HepG2 (cell line): ENCODE measurements around the gene C17orf75. TPM values are rescaled to one million over a fixed set of nuclear protein-coding genes. Genes with fewer than 3 reads are reported as not detected.

ENCODE experiments used
- ARID2 ChIP-seq: sonication (generic); formaldehyde crosslinking; IDR thresholded peaks from 2 replicates; pipeline ENCODE4 v1.8.1; 2022; ENCODE audit warnings: mild to moderate bottlenecking, missing genetic modification reagents, borderline replicate concordance
- BHLHE40 ChIP-seq: IDR thresholded peaks from 2 replicates; pipeline ENCODE4 v1.6.1; 2011; ENCODE audit warnings: low read length, improper control_type of control experiment
- BRCA1 ChIP-seq: sonication (generic); formaldehyde crosslinking; IDR thresholded peaks from 2 replicates; pipeline ENCODE4 v1.4.0; 2020; ENCODE audit warnings: missing genetic modification reagents
- CBX2 ChIP-seq, 2 experiments: fragments of 200-600 bp in 1 of 2; sonication (generic); formaldehyde crosslinking in 1 of 2; IDR thresholded peaks; 2 replicates each; pipeline versions ENCODE4 v1.7.0 to v1.8.1; 2018 to 2022; ENCODE audit warnings: low read depth in 2 of 2, low read length in 1 of 2, mild to moderate bottlenecking in 1 of 2, missing genetic modification reagents in 1 of 2
- EZH2 ChIP-seq: conservative IDR thresholded peaks from 2 replicates; pipeline ENCODE4 v1.6.1; 2012; ENCODE audit warnings: mild to moderate bottlenecking, low read depth, low read length, moderate library complexity
- HNF4G ChIP-seq, 2 experiments: sonication (generic) in 1 of 2; formaldehyde crosslinking in 1 of 2; IDR thresholded peaks; 2 replicates each; pipeline versions ENCODE4 v1.4.0 to v1.6.1; 2011 to 2020; ENCODE audit warnings: borderline replicate concordance in 2 of 2, low read depth in 2 of 2, mild to moderate bottlenecking in 2 of 2, low read length in 1 of 2, missing genetic modification reagents in 1 of 2, moderate library complexity in 1 of 2
- MTF1 ChIP-seq: sonication (generic); formaldehyde crosslinking; IDR thresholded peaks from 2 replicates; pipeline ENCODE4 v1.5.0; 2020; ENCODE audit warnings: missing genetic modification reagents
- PATZ1 ChIP-seq: sonication (generic); formaldehyde crosslinking; IDR thresholded peaks from 2 replicates; pipeline ENCODE4 v1.4.0; 2020; ENCODE audit warnings: missing genetic modification reagents
- SAP130 ChIP-seq: IDR thresholded peaks from 2 replicates; pipeline ENCODE4 v1.6.1; 2016; ENCODE audit warnings: low read depth
- SATB2 ChIP-seq: sonication (generic); formaldehyde crosslinking; IDR thresholded peaks from 2 replicates; pipeline ENCODE4 v1.5.0; 2020; ENCODE audit warnings: missing genetic modification reagents
- SMARCC2 ChIP-seq: fragments of 450-650 bp; IDR thresholded peaks from 2 replicates; pipeline ENCODE4 v1.6.1; 2017; ENCODE audit warnings: antibody characterized with exemption, mild to moderate bottlenecking
- SUZ12 ChIP-seq: fragments of 150-350 bp; IDR thresholded peaks from 2 replicates; pipeline ENCODE4 v1.6.1; 2014; ENCODE audit warnings: low read depth, low read length
- TP53 ChIP-seq: sonication (generic); formaldehyde crosslinking; conservative IDR thresholded peaks from 2 replicates; pipeline ENCODE4 v1.4.0; 2020; ENCODE audit warnings: missing genetic modification reagents
- ZNF251 ChIP-seq: sonication (generic); formaldehyde crosslinking; IDR thresholded peaks from 2 replicates; pipeline ENCODE4 v1.9.0; 2021; ENCODE audit warnings: mild to moderate bottlenecking, missing genetic modification reagents
- ZNF468 ChIP-seq: sonication (generic); formaldehyde crosslinking; IDR thresholded peaks from 2 replicates; pipeline ENCODE4 v1.8.0; 2022; ENCODE audit warnings: mild to moderate bottlenecking, moderate library complexity, missing genetic modification reagents
- ZNF580 ChIP-seq: IDR thresholded peaks from 2 replicates; pipeline ENCODE4 v1.6.1; 2016; ENCODE audit warnings: low read depth, borderline replicate concordance
- ZNF652 ChIP-seq: IDR thresholded peaks from 2 replicates; pipeline ENCODE4 v1.6.1; 2016; ENCODE audit warnings: low read depth, borderline replicate concordance
- ZNF878 ChIP-seq: sonication (generic); formaldehyde crosslinking; IDR thresholded peaks from 2 replicates; pipeline ENCODE4 v1.8.1; 2023; ENCODE audit warnings: mild to moderate bottlenecking, missing genetic modification reagents, moderate library complexity
- ZSCAN20 ChIP-seq: sonication (generic); formaldehyde crosslinking; IDR thresholded peaks from 2 replicates; pipeline ENCODE4 v1.4.0; 2020; ENCODE audit warnings: missing genetic modification reagents, mild to moderate bottlenecking, borderline replicate concordance
- ZSCAN30 ChIP-seq: sonication (generic); formaldehyde crosslinking; IDR thresholded peaks from 2 replicates; pipeline ENCODE4 v1.5.0; 2020; ENCODE audit warnings: mild to moderate bottlenecking, missing genetic modification reagents
- polyA plus RNA-seq, 8 experiments: library from polyadenylated mRNA; depleted of rRNA in 3 of 8; stranded (reverse) in 7 of 8; unstranded in 1 of 8; fragments of >200 nt; fragmentation: Illumina TruSeq in 4 of 8; extraction: Trizol in 4 of 8; gene quantifications; 2 replicates each; pipeline versions ENCODE4 v1.2.1 to v1.2.3, GENCODE V29; 2011 to 2016; ENCODE audit warnings: low read depth in 4 of 8, missing spikeins in 1 of 8, mixed read lengths in 1 of 8; ENCODE audit not compliant: insufficient read depth in 1 of 8
- total RNA-seq, 5 experiments: library from RNA; depleted of rRNA; stranded (reverse); fragments of >200 nt; fragmentation: Illumina TruSeq; extraction: Trizol; gene quantifications; 2 replicates each; pipeline ENCODE4 v1.2.3, GENCODE V29; 2016; ENCODE audit warnings: low read depth in 1 of 5
- TF ChIP-seq, protein P1 (sequence below): sonication (generic); formaldehyde crosslinking; IDR thresholded peaks from 2 replicates; pipeline ENCODE4 v1.4.0; 2020; ENCODE audit warnings: missing genetic modification reagents
- TF ChIP-seq, protein P2 (sequence below): sonication (generic); formaldehyde crosslinking; IDR thresholded peaks from 2 replicates; pipeline ENCODE4 v1.4.0; 2020; ENCODE audit warnings: missing genetic modification reagents, borderline replicate concordance

The C17orf75 gene
- total and polyA plus RNA-seq, 2 of the 13 experiments (the other 11 are each of a cell fraction or from before 2014, with no cell fraction given): 16.2 to 33.0 TPM

DNA sequence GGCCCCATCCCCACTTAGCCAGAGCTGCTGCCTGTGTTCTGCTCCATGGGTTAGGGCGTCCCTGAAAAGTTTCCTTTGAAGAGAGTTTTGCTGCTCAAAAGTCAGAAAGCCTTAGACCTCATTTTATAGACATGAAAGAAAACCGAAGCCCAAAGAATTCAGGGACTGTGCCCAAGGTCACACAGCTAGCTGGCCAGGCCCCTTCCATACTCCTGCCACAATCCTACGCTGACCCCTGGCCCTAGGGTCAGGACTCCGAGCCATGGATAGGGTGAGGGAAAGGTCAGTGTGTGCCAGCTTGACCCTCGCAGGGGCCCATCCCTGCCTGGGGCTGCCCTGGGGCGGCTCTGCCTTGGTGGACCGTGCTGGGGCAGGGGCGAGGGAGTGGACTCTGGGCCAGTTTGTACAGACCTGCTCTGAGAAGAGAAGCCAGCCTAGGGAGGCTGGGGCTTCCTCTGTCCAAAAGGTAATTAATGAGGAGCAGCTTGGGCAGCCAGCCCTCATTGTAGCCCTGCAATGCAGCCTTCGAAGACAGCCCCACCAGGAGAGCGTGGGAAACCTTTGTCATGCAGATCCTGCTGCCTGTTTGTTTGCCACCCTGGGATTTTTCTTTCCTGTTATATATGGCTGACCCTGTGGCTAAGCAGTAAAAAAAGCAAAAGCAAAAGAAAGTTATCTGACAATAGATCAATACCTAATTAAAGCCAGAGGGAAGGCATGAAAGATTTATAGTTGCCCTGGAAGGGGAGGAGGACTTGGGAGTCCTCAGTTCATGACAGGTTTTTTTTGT lies 38.9 kb downstream of the C17orf75 start (continued):
- TF ChIP-seq TP53: no peak
- TF ChIP-seq ZNF251 (CRISPR knock-in tag): no peak
- TF ChIP-seq PATZ1 (CRISPR knock-in tag): peak; percentile 86
- no peak for TF ChIP-seq BRCA1 (CRISPR knock-in tag)
- no peak for TF ChIP-seq ZNF878 (CRISPR knock-in tag)
- TF ChIP-seq ZNF468 (CRISPR knock-in tag): no peak
- no peak for TF ChIP-seq ZNF652 (CRISPR knock-in tag)
- no peak; the same call in 1 of the 2 replicates for TF ChIP-seq SAP130 (CRISPR knock-in tag)
- peak; percentile 82 for TF ChIP-seq HNF4G (IDR thresholded peaks at IDR 0.05; ENCODE audit: borderline replicate concordance, low read depth, low read length)
- peak; percentile 84 for TF ChIP-seq HNF4G (CRISPR knock-in tag; IDR thresholded peaks at IDR 0.05; ENCODE audit: borderline replicate concordance, low read depth)
- TF ChIP-seq CBX2 (IDR thresholded peaks at IDR 0.05; ENCODE audit: low read depth, low read length): no peak
- no peak for TF ChIP-seq CBX2 (CRISPR knock-in tag; IDR thresholded peaks at IDR 0.05; ENCODE audit: low read depth)
- TF ChIP-seq ZSCAN30: no peak
- no peak for TF ChIP-seq BHLHE40
- TF ChIP-seq, protein P1, sequence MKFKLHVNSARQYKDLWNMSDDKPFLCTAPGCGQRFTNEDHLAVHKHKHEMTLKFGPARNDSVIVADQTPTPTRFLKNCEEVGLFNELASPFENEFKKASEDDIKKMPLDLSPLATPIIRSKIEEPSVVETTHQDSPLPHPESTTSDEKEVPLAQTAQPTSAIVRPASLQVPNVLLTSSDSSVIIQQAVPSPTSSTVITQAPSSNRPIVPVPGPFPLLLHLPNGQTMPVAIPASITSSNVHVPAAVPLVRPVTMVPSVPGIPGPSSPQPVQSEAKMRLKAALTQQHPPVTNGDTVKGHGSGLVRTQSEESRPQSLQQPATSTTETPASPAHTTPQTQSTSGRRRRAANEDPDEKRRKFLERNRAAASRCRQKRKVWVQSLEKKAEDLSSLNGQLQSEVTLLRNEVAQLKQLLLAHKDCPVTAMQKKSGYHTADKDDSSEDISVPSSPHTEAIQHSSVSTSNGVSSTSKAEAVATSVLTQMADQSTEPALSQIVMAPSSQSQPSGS (CRISPR knock-in tag): peak; percentile 43; the same call in 1 of the 2 replicates
- no peak for TF ChIP-seq ZSCAN20 (CRISPR knock-in tag)
- no peak for TF ChIP-seq SMARCC2
- no peak for TF ChIP-seq SUZ12
- no peak for TF ChIP-seq ARID2 (CRISPR knock-in tag)
- TF ChIP-seq SATB2 (CRISPR knock-in tag): no peak
- TF ChIP-seq ZNF580: 0 out of 2 replicates have a peak, but pooled peaks have one; percentile 31
- TF ChIP-seq, protein P2, sequence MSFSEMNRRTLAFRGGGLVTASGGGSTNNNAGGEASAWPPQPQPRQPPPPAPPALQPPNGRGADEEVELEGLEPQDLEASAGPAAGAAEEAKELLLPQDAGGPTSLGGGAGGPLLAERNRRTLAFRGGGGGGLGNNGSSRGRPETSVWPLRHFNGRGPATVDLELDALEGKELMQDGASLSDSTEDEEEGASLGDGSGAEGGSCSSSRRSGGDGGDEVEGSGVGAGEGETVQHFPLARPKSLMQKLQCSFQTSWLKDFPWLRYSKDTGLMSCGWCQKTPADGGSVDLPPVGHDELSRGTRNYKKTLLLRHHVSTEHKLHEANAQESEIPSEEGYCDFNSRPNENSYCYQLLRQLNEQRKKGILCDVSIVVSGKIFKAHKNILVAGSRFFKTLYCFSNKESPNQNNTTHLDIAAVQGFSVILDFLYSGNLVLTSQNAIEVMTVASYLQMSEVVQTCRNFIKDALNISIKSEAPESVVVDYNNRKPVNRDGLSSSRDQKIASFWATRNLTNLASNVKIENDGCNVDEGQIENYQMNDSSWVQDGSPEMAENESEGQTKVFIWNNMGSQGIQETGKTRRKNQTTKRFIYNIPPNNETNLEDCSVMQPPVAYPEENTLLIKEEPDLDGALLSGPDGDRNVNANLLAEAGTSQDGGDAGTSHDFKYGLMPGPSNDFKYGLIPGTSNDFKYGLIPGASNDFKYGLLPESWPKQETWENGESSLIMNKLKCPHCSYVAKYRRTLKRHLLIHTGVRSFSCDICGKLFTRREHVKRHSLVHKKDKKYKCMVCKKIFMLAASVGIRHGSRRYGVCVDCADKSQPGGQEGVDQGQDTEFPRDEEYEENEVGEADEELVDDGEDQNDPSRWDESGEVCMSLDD: peak; percentile 80; the same call in 1 of the 2 replicates
- no peak for TF ChIP-seq MTF1 (CRISPR knock-in tag)
- TF ChIP-seq EZH2: no peak
